Colonic mucosa (tissue), 4 donors: ENCODE data around the gene DUSP16. TPM values are rescaled to one million over a fixed set of nuclear protein-coding genes. Genes with fewer than 3 reads are reported as not detected.
"Not testable (repeated sequence)": the region's sequence is repeated elsewhere in the genome, so short reads cannot be mapped to it uniquely, and the experiment has no call there.

Source experiments
- DNase-seq: peaks from one replicate; pipeline ENCODE4 v3.0.0-alpha.2; 2020
- H3K27ac ChIP-seq: fragments of 200-600 bp; one replicate; pipeline ENCODE4 v1.8.0; 2021
- H3K27me3 ChIP-seq: fragments of 200-600 bp; one replicate; pipeline ENCODE4 v1.8.0; 2021
- H3K36me3 ChIP-seq: fragments of 200-600 bp; one replicate; pipeline ENCODE4 v1.8.0; 2021
- H3K4me1 ChIP-seq: fragments of 200-600 bp; one replicate; pipeline ENCODE4 v1.8.0; 2021; ENCODE audit warnings: mild to moderate bottlenecking
- H3K4me3 ChIP-seq: fragments of 200-600 bp; one replicate; pipeline ENCODE4 v1.8.0; 2021
- H3K9ac ChIP-seq, 2 donors: one replicate each; pipeline ENCODE4 v1.7.0; 2013; ENCODE audit warnings: control low read depth in 2 of 2, low read depth in 2 of 2, low read length in 2 of 2
- H3K9me3 ChIP-seq: fragments of 200-600 bp; one replicate; pipeline ENCODE4 v1.8.0; 2021
- CTCF ChIP-seq: fragments of 200-600 bp; IDR thresholded peaks from one replicate; pipeline ENCODE4 v1.8.0; 2022; ENCODE audit warnings: antibody characterized with exemption, mild to moderate bottlenecking
- intact Hi-C: fragments of 100-400 bp; cut with DNase I; formaldehyde crosslinking; loops from one replicate; pipeline ENCODE4 v1.14.1; 2022
- total RNA-seq, 2 donors: library from RNA; stranded (reverse); fragmentation: NEBNext Ultra II Directional in 1 of 2; extraction: Animal tissue kit (Norgen Biotek cat#: 25700) in 1 of 2; gene quantifications; one replicate each; pipeline ENCODE4 v1.2.1, GENCODE V29; 2021
- donor health status: healthy.
- donor health status: DM: no; HTN: no; CAD: no.
- donor health status: DM: no; HTN: no; CAD: no.

The DUSP16 gene
- total RNA-seq, 2 donors from 2014 or later, result 47.5 to 60.2 TPM

- intact Hi-C loops, result no loop called here
- no peaks in the 10 kb centered on the region for H3K4me1 ChIP-seq
- H3K27me3 ChIP-seq, result no peaks in the 10 kb centered on the region
- TF ChIP-seq CTCF, result no peak
- no peak for DNase-seq
- H3K9ac ChIP-seq, result no peak overlapping the region
- no peaks in the 10 kb centered on the region for H3K36me3 ChIP-seq
- H3K9me3 ChIP-seq, result no peaks in the 10 kb centered on the region
- H3K27ac ChIP-seq, result no peak overlapping the region
- no peak overlapping the region for H3K4me3 ChIP-seq
These were observed 36.2 kb upstream of the DUSP16 start for GRCh38 chr12:12598864-12599263.

DNA sequence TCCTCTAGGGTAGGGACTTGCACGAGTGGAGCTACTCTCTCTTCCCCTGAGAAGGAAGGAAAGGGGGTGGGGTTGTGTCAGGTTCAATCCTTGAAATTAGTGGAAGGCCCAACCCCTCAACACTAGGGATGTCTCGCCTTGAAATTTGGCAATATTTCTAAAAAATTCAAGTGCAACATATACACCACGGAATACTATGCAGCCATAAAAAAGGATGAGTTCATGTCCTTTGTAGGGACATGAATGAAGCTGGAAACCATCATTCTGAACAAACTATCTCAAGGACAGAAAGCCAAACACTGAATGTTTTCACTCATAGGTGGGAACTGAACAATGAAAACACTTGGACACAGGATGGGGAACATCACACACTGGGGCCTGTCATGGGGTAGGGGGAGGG, 33.9 kb upstream of the DUSP16 start:
- H3K9ac ChIP-seq, result not testable (repeated sequence)

GRCh38 chr12:12595929-12596328, 33.3 kb upstream of the DUSP16 start:
- H3K27ac ChIP-seq, H3K9ac ChIP-seq, H3K4me1 ChIP-seq, H3K27me3 ChIP-seq, H3K9me3 ChIP-seq, DNase-seq, intact Hi-C loops, H3K4me3 ChIP-seq, H3K36me3 ChIP-seq: not testable (repeated sequence)

More for the DNA sequence above, 33.9 kb upstream of the DUSP16 start:
- H3K4me1 ChIP-seq, intact Hi-C loops, H3K9me3 ChIP-seq, H3K36me3 ChIP-seq, DNase-seq, H3K27me3 ChIP-seq, H3K4me3 ChIP-seq: not testable (repeated sequence)
- H3K27ac ChIP-seq, result peak overlapping the region; percentile 67

GRCh38 chr12:12592930-12593329, 30.3 kb upstream of the DUSP16 start:
- Histone ChIP-seq H3K36me3 (no peaks in the 10 kb centered on the region), H3K4me3 (no peak overlapping the region), H3K9ac (no peak overlapping the region), H3K4me1 (no peaks in the 10 kb centered on the region), H3K9me3 (no peaks in the 10 kb centered on the region), H3K27me3 (no peaks in the 10 kb centered on the region), H3K27ac (no peak overlapping the region)
- no peak for DNase-seq
- intact Hi-C loops, result no loop called here
- TF ChIP-seq CTCF, result no peak

DNA sequence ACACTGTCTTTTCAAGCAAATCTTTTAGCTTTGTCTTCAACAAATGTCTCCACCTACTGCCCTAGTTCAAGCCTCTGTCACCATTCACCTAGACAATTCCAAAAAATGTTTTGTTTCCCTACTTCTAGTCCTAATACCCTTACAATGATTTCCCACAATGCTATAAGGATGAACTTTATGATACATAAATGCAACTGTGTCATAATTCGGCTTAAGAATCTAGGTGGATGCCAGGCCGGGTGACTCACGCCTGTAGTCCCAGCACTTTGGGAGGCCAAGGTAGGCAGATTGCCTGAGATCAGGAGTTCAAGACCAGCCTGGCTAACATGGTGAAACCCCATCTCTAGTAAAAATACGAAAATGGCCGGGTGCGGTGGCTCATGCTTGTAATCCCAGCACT, 28.3 kb upstream of the DUSP16 start:
- H3K27ac ChIP-seq, result no peak overlapping the region
- intact Hi-C loops, result no loop called here

GRCh38 chr12:12588436-12588835, 25.8 kb upstream of the DUSP16 start:
- H3K36me3 ChIP-seq, H3K27me3 ChIP-seq, intact Hi-C loops, H3K4me1 ChIP-seq, H3K9me3 ChIP-seq, H3K4me3 ChIP-seq, DNase-seq, H3K27ac ChIP-seq: not testable (repeated sequence)
- H3K9ac ChIP-seq, result peak overlapping the region in 1 of 2 donors; percentile 24

More for the DNA sequence above, 28.3 kb upstream of the DUSP16 start:
- no peak for DNase-seq
- Histone ChIP-seq H3K4me1 (peaks cover 5% of the 10 kb centered on the region), H3K36me3 (no peaks in the 10 kb centered on the region), H3K9ac (no peak overlapping the region), H3K27me3 (no peaks in the 10 kb centered on the region), H3K4me3 (no peak overlapping the region), H3K9me3 (no peaks in the 10 kb centered on the region)
- TF ChIP-seq CTCF, result no peak

DNA sequence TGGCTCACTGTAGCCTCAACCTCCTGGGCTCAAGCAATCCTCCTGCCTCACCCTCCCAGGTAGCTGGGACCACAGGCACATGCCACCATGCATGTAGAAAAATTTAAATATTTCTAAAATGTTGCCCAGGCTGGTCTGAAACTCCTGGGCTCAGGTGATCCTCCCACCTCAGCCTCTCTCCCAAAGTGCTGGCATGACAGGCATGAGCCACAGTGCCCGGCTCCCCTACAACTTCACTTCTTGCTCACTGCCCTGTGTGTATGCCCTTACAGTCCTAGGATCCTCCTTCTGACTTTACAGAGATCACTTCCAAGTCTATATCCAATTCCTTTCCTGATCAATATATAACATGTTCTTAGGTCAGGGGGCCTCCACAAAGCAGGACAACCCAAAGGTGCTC, 25.2 kb upstream of the DUSP16 start:
- no peak for TF ChIP-seq CTCF
- H3K4me3 ChIP-seq, result no peak overlapping the region
- H3K9ac ChIP-seq, result peak overlapping the region; percentile 7 to 24
- intact Hi-C loops, result no loop called here
- no peaks in the 10 kb centered on the region for H3K27me3 ChIP-seq
- no peaks in the 10 kb centered on the region for H3K9me3 ChIP-seq
- no peak overlapping the region for H3K27ac ChIP-seq
- H3K36me3 ChIP-seq, result no peaks in the 10 kb centered on the region
- H3K4me1 ChIP-seq, result peaks cover 5% of the 10 kb centered on the region
- no peak for DNase-seq
